NCI-H2227 (cell line): ENCODE measurements around the gene NPFFR1.
"Not testable (repeated sequence)": the region's sequence is repeated elsewhere in the genome, so short reads cannot be mapped to it uniquely, and the experiment has no call there.

Experiments
- DNase-seq: peaks from one replicate; lab custom pipeline; 2025; ENCODE audit not compliant: unreplicated experiment; lab: John Stamatoyannopoulos, UW

NPFFR1 gene

DNA sequence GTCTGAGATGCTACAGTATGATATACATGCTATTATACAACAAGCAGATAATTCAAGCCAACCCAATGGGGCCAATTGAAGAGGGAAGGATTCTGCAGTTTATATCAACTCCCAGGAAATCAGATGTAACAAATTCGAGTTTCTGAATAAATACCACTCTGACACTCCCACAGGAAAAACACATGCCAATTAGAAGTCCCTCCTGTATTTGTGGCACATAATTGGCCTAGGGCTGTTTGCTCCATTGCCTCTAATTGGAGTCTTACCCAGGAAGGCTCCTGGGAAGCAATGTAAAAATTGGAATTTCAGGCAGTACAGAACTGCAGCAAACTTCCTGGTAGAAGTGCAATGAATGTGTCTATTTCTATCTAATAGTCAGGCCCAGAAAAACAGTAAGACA, 55.3 kb downstream of the NPFFR1 start:
- DNase-seq: no peak

- no peak for DNase-seq
Measured at GRCh38 chr10:70227548-70228320, 56.1 kb downstream of the NPFFR1 start.

- DNase-seq: no peak
Measured at GRCh38 chr10:70223728-70224127, 60.1 kb downstream of the NPFFR1 start.

DNA sequence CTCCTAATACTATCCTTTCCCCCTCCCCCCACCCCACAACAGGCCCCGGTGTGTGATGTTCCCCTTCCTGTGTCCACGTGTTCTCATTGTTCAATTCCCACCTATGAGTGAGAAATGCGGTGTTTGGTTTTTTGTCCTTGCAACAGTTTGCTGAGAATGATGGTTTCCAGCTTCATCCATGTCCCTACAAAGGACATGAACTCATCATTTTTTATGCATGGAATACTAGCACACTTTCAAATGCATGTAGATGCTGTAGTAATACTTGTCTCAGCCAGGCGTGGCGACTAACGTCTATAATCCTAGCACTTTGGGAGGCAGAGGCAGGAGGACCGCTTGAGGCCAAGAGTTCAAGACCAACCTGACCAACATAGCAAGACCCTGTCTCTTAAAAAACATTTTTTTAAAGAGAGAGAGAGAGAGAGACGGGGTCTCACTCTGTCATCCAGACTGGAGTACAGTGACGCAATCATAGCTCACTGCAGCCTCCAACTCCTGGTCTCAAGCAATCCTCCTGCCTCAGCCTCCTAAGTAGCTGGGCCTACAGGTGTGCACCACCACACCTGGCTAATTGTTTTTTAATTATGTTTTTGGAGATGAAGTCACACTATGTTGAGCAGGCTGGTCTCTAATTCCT, 60.9 kb downstream of the NPFFR1 start:
- DNase-seq: not testable (repeated sequence)

GRCh38 chr10:70222340-70222794, 61.4 kb downstream of the NPFFR1 start:
- DNase-seq: no peak

GRCh38 chr10:70221030-70221429, 62.8 kb downstream of the NPFFR1 start:
- DNase-seq: no peak

DNA sequence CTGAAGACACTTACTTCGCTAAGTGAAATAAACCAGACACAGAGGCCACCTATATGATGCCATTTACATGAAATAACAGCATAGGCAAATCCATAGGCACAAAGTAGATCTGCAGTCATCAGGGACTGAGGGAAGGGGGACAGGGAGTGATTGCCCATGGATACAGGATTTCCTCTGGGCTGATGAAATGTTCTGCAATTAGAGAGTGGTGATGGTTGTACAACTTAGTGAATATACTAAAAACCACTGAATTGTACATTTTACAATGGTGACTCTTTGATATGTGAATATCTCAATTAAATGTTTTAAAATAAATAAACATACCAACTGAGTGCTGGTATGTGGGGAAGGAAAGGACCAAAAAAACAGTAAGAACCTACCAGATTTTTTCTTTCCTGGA, 70.9 kb downstream of the NPFFR1 start:
- no peak for DNase-seq

DNA sequence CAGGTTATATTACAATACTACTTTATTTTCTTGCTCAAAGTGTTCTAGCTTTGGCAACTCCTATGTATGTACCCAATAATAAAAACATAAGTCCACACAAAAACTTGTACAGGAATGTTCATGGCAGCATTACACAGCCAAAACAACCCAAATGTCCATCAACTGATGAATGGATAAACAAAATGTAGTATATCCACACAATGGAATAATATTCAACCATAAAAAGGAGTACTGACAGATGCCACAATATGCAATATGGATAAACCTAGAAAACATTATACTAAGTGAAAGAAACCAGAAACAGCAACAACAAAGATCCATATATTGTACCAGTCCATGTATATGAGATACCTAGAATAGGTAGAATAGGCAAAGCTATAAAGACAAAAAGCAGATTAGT, 71.5 kb downstream of the NPFFR1 start:
- no peak for DNase-seq

DNA sequence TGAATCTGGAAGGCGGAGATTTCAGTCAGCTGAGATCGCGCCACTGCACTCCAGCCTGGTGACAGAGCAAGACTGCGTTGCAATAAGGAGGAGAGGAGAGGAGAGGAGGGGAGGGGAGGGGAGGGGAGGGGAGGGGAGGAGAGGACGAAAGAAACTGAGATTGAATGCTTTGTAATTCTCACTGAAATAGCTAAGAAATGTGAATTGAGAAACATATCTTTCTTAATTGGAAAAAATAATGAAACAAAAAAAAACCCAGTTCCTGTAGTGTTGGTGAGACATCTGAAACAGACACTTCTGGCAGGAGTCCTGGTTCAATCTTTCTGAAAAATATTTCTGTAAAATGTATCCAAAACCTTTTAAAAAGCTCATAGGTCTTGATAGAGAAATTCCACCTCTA, 77.0 kb downstream of the NPFFR1 start:
- no peak for DNase-seq

- DNase-seq: no peak
Measured at GRCh38 chr10:70201105-70201504, 82.7 kb downstream of the NPFFR1 start.

GRCh38 chr10:70198696-70199466, 84.9 kb downstream of the NPFFR1 start:
- no peak for DNase-seq
